Measurements from ENCODE around the gene OVOL2. TPM values are rescaled to one million over a fixed set of nuclear protein-coding genes. Genes with fewer than 3 reads are reported as not detected.

OVOL2 gene
- total RNA-seq, 4 donors from 2014 or later, result 0.30 to 2.4 TPM; not detected in 2

GRCh38 chr20:18056174-18057100, 1.3 kb downstream of the OVOL2 start:
- Histone ChIP-seq H3K4me3 (peak overlapping the region in 1 of 2 donors; percentile 24), H3K4me1 (peaks cover 0 to 4% of the 10 kb centered on the region in 2 donors), H3K36me3 (no peaks in the 10 kb centered on the region), H3K27ac (no peak overlapping the region), H3K27me3 (peaks cover 0 to 48% of the 10 kb centered on the region in 2 donors), H3K9me3 (no peaks in the 10 kb centered on the region)
- TF ChIP-seq CTCF (IDR thresholded peaks at IDR 0.05), result no peak
- TF ChIP-seq POLR2A (IDR thresholded peaks at IDR 0.05), result no peak
- no peak for DNase-seq
- intact Hi-C loops (cut with DNase I; ENCODE audit: low total_unique reads), result no loop called here

- Histone ChIP-seq H3K4me1 (peaks cover 0 to 4% of the 10 kb centered on the region in 2 donors), H3K36me3 (no peaks in the 10 kb centered on the region), H3K9me3 (no peaks in the 10 kb centered on the region), H3K27ac (no peak overlapping the region), H3K27me3 (peaks cover 0 to 42% of the 10 kb centered on the region in 2 donors), H3K4me3 (no peak overlapping the region)
- no peak for DNase-seq
- TF ChIP-seq POLR2A (IDR thresholded peaks at IDR 0.05) (no peak), CTCF (IDR thresholded peaks at IDR 0.05) (no peak)
- intact Hi-C loops (cut with DNase I; ENCODE audit: low total_unique reads), result no loop called here
Measured at GRCh38 chr20:18055261-18055660, 2.5 kb downstream of the OVOL2 start.

- intact Hi-C loops (cut with DNase I; ENCODE audit: low total_unique reads), result no loop called here
- Histone ChIP-seq H3K27me3 (peaks cover 0 to 20% of the 10 kb centered on the region in 2 donors), H3K27ac (no peak overlapping the region), H3K36me3 (no peaks in the 10 kb centered on the region), H3K4me1 (peaks cover 0 to 4% of the 10 kb centered on the region in 2 donors), H3K9me3 (no peaks in the 10 kb centered on the region), H3K4me3 (no peak overlapping the region)
- no peak for DNase-seq
- no peak for TF ChIP-seq POLR2A (IDR thresholded peaks at IDR 0.05)
- no peak for TF ChIP-seq CTCF (IDR thresholded peaks at IDR 0.05)
Measured at GRCh38 chr20:18052856-18053255, 4.9 kb downstream of the OVOL2 start.

- H3K27ac ChIP-seq, result no peak overlapping the region
- no peak overlapping the region for H3K4me3 ChIP-seq
- H3K36me3 ChIP-seq, result no peaks in the 10 kb centered on the region
- TF ChIP-seq POLR2A (IDR thresholded peaks at IDR 0.05) (no peak), CTCF (IDR thresholded peaks at IDR 0.05) (no peak)
- intact Hi-C loops (cut with DNase I; ENCODE audit: low total_unique reads), result no loop called here
- DNase-seq, result no peak
- no peaks in the 10 kb centered on the region for H3K9me3 ChIP-seq
- H3K4me1 ChIP-seq, result no peaks in the 10 kb centered on the region
- peaks cover 0 to 14% of the 10 kb centered on the region in 2 donors for H3K27me3 ChIP-seq
Measured at GRCh38 chr20:18050628-18051027, 7.1 kb downstream of the OVOL2 start.

- no peak overlapping the region for H3K27ac ChIP-seq
- H3K9me3 ChIP-seq, result no peaks in the 10 kb centered on the region
- H3K4me1 ChIP-seq, result no peaks in the 10 kb centered on the region
- intact Hi-C loops (cut with DNase I; ENCODE audit: low total_unique reads), result no loop called here
- DNase-seq, result no peak
- H3K4me3 ChIP-seq, result no peak overlapping the region
- TF ChIP-seq CTCF (IDR thresholded peaks at IDR 0.05), result no peak
- TF ChIP-seq POLR2A (IDR thresholded peaks at IDR 0.05), result no peak
- no peaks in the 10 kb centered on the region for H3K27me3 ChIP-seq
- no peaks in the 10 kb centered on the region for H3K36me3 ChIP-seq
Measured at GRCh38 chr20:18048176-18048575, 9.5 kb downstream of the OVOL2 start.

Data from uterus (tissue), 4 donors.